Tibial nerve (tissue), 4 donors: ENCODE results near the gene RDH12.

ENCODE experiments used
- EP300 ChIP-seq, 2 donors: sonication (generic); formaldehyde crosslinking; IDR thresholded peaks; one replicate each; pipeline ENCODE4 v1.6.1; 2017; ENCODE audit warnings: antibody characterized with exemption in 2 of 2, mild to moderate bottlenecking in 1 of 2
- POLR2A ChIP-seq, 2 donors: fragments of 450-650 bp; IDR thresholded peaks; one replicate each; pipeline ENCODE4 v1.6.1; 2017; ENCODE audit warnings: antibody characterized with exemption in 2 of 2, mild to moderate bottlenecking in 2 of 2, moderate library complexity in 2 of 2
- TF ChIP-seq, protein P1 (sequence below), 5 experiments: fragments of 200-600 bp in 3 of 5; fragments of 450-650 bp in 2 of 5; sonication (generic) in 3 of 5; IDR thresholded peaks; one replicate each; pipeline ENCODE4 v1.5.1; 2016 to 2019; ENCODE audit warnings: antibody characterized with exemption in 5 of 5, mild to moderate bottlenecking in 3 of 5, moderate library complexity in 2 of 5

DNA sequence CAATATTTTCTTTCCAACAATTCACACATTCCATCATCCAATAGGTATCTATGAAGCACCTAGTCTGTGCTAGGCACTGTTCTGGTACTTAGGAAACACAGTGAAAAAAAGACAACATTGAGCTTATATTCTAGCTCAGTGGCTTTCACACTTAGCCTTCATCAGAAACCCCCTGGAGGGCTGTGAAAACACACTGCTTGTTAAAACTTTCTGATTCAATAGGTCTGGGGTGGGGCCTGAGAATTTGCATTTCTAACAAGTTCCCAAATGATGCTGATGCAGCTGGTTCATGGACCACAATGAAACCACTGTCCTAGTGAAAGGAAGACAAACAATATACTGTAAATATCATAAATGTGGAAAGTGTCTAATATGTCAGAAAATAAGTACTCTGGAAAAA is 33.1 kb upstream of the RDH12 start:
- TF ChIP-seq, protein P1, sequence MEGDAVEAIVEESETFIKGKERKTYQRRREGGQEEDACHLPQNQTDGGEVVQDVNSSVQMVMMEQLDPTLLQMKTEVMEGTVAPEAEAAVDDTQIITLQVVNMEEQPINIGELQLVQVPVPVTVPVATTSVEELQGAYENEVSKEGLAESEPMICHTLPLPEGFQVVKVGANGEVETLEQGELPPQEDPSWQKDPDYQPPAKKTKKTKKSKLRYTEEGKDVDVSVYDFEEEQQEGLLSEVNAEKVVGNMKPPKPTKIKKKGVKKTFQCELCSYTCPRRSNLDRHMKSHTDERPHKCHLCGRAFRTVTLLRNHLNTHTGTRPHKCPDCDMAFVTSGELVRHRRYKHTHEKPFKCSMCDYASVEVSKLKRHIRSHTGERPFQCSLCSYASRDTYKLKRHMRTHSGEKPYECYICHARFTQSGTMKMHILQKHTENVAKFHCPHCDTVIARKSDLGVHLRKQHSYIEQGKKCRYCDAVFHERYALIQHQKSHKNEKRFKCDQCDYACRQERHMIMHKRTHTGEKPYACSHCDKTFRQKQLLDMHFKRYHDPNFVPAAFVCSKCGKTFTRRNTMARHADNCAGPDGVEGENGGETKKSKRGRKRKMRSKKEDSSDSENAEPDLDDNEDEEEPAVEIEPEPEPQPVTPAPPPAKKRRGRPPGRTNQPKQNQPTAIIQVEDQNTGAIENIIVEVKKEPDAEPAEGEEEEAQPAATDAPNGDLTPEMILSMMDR (IDR thresholded peaks at IDR 0.05) = no peak
- TF ChIP-seq POLR2A (IDR thresholded peaks at IDR 0.05) (no peak), EP300 (IDR thresholded peaks at IDR 0.05) (no peak)
